Endodermal cell (in vitro differentiated cells): ENCODE results near the gene FUBP3. TPM values are rescaled to one million over a fixed set of nuclear protein-coding genes. Genes with fewer than 3 reads are reported as not detected.

Experiments
- DNase-seq: peaks from one replicate; pipeline ENCODE4 v3.0.0-alpha.2; 2017
- H3K27ac ChIP-seq: 2 replicates; pipeline ENCODE4 v1.5.1; 2013; ENCODE audit warnings: mild to moderate bottlenecking, low read depth, low read length, moderate library complexity
- H3K27me3 ChIP-seq: 2 replicates; pipeline ENCODE4 v1.6.1; 2013; ENCODE audit warnings: mild to moderate bottlenecking, low read length, moderate library complexity; ENCODE audit not compliant: insufficient read depth, control insufficient read depth, poor library complexity, severe bottlenecking
- H3K36me3 ChIP-seq: 2 replicates; pipeline ENCODE4 v1.7.0; 2013; ENCODE audit warnings: mild to moderate bottlenecking, low read length, moderate library complexity; ENCODE audit not compliant: control insufficient read depth, insufficient read depth
- H3K4me1 ChIP-seq: one replicate; pipeline ENCODE4 v1.7.0; 2013; ENCODE audit warnings: low read length; ENCODE audit not compliant: control insufficient read depth, insufficient read depth
- H3K4me3 ChIP-seq: 2 replicates; pipeline ENCODE4 v1.5.1; 2013; ENCODE audit warnings: mild to moderate bottlenecking, low read length, moderate library complexity
- H3K9ac ChIP-seq: 2 replicates; pipeline ENCODE4 v1.6.1; 2013; ENCODE audit warnings: mild to moderate bottlenecking, low read length, moderate library complexity; ENCODE audit not compliant: poor library complexity, severe bottlenecking; ENCODE audit errors: extremely low read depth
- H3K9me3 ChIP-seq: 2 replicates; pipeline ENCODE4 v1.6.1; 2013; ENCODE audit warnings: mild to moderate bottlenecking, low read length, moderate library complexity; ENCODE audit not compliant: control insufficient read depth
- H3K27ac Mint-ChIP-seq: 2 replicates; pipeline ENCODE4 v1.8.0; 2020; ENCODE audit warnings: mixed read lengths
- H3K27me3 Mint-ChIP-seq: 2 replicates; pipeline ENCODE4 v1.8.0; 2021; ENCODE audit warnings: mild to moderate bottlenecking, mixed read lengths; ENCODE audit not compliant: insufficient read depth
- H3K36me3 Mint-ChIP-seq: 2 replicates; pipeline ENCODE4 v1.8.0; 2020; ENCODE audit warnings: low read depth, mixed read lengths
- H3K4me1 Mint-ChIP-seq: 2 replicates; pipeline ENCODE4 v1.8.0; 2020; ENCODE audit warnings: mixed read lengths
- H3K4me3 Mint-ChIP-seq: 2 replicates; pipeline ENCODE4 v1.8.0; 2020; ENCODE audit warnings: mild to moderate bottlenecking, moderate library complexity, mixed read lengths
- H3K9me3 Mint-ChIP-seq: 2 replicates; pipeline ENCODE4 v1.8.0; 2020; ENCODE audit warnings: mild to moderate bottlenecking, mixed read lengths
- whole genome bisulfite sequencing, 2 experiments: methylation state at CpG; one replicate each; pipeline versions ENCODE4 v1.1.5 to v1.1.7; 2013; ENCODE audit warnings: missing lambda C conversion rate in 2 of 2, mixed read lengths in 1 of 2; ENCODE audit not compliant: insufficient coverage in 1 of 2, insufficient read length in 1 of 2; 5-methylcytosine and 5-hydroxymethylcytosine counted together
- total RNA-seq, 2 donors: library from RNA; stranded (reverse); fragmentation: NEBNext Ultra II Directional in 1 of 2; extraction: Animal tissue kit (Norgen Biotek cat#: 25700) in 1 of 2; gene quantifications; 2 replicates in 1 of 2; 3 replicates in 1 of 2; pipeline ENCODE4 v1.2.1, GENCODE V29; 2021
- TF ChIP-seq, protein P1 (sequence below): fragments of 200-600 bp; sonication (generic); conservative IDR thresholded peaks from 2 replicates; pipeline ENCODE4 v1.5.0; 2021; ENCODE audit warnings: antibody characterized with exemption, mild to moderate bottlenecking

The FUBP3 gene
- total RNA-seq, 2 donors from 2014 or later: 74.3 to 76.3 TPM

GRCh38 chr9:130548103-130548502 lies 31.3 kb upstream of the FUBP3 start:
- Histone ChIP-seq H3K27me3 (no peaks in the 10 kb centered on the region), H3K9ac (no peak overlapping the region), H3K4me1 (no peaks in the 10 kb centered on the region), H3K9me3 (peaks cover 13% of the 10 kb centered on the region), H3K36me3 (no peaks in the 10 kb centered on the region), H3K27ac (no peak overlapping the region), H3K4me3 (no peak overlapping the region)
- 92 to 96% methylated on average over 3 to 6 of the region's 6 CpGs for WGBS, 2 experiments
- Mint-ChIP-seq H3K4me3 (no peak overlapping the region), H3K9me3 (peaks cover 20% of the 10 kb centered on the region), H3K36me3 (no peaks in the 10 kb centered on the region), H3K4me1 (no peaks in the 10 kb centered on the region), H3K27me3 (peaks cover 3% of the 10 kb centered on the region), H3K27ac (no peak overlapping the region)
- DNase-seq: no peak
- TF ChIP-seq, protein P1, sequence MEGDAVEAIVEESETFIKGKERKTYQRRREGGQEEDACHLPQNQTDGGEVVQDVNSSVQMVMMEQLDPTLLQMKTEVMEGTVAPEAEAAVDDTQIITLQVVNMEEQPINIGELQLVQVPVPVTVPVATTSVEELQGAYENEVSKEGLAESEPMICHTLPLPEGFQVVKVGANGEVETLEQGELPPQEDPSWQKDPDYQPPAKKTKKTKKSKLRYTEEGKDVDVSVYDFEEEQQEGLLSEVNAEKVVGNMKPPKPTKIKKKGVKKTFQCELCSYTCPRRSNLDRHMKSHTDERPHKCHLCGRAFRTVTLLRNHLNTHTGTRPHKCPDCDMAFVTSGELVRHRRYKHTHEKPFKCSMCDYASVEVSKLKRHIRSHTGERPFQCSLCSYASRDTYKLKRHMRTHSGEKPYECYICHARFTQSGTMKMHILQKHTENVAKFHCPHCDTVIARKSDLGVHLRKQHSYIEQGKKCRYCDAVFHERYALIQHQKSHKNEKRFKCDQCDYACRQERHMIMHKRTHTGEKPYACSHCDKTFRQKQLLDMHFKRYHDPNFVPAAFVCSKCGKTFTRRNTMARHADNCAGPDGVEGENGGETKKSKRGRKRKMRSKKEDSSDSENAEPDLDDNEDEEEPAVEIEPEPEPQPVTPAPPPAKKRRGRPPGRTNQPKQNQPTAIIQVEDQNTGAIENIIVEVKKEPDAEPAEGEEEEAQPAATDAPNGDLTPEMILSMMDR: no peak

DNA sequence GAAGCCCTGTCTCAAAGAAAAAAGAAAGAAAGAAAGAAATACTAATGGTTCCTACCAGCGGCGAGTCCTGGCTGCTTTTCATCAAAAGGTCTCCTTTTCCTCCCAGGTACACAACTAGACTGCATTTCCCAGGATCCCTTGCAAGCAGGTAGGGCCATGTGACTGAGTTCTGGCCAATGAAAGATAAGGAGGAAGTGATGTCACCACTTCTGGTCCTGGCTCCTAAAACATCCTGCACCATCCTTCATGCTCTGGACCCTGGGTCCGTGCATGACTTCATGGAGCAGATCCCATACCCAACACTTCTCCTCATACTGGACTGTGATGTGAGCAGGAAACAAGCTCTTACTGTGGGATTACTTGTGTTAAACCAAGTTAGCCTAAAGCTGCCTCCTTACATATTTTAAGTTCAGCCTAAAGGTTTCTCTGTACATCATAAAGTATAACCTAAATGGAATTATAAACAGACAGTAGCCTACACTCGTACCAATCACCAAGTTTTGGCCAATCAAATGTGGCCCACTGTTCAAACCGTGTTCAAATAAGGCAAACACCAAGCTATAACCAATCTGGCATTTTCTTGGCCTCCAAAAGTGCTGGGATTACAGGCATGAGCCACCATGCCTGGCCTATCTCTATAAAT lies 30.2 kb upstream of the FUBP3 start:
- Histone ChIP-seq H3K9me3 (peaks cover 13% of the 10 kb centered on the region), H3K9ac (no peak overlapping the region), H3K4me3 (no peak overlapping the region), H3K4me1 (no peaks in the 10 kb centered on the region), H3K36me3 (no peaks in the 10 kb centered on the region), H3K27ac (no peak overlapping the region), H3K27me3 (no peaks in the 10 kb centered on the region)
- TF ChIP-seq, protein P1: no peak
- Mint-ChIP-seq H3K27ac (no peak overlapping the region), H3K4me3 (no peak overlapping the region), H3K4me1 (no peaks in the 10 kb centered on the region), H3K27me3 (peaks cover 3% of the 10 kb centered on the region), H3K36me3 (no peaks in the 10 kb centered on the region), H3K9me3 (peaks cover 20% of the 10 kb centered on the region)
- 92 to 94% methylated on average over 4 to 5 of the region's 5 CpGs for WGBS, 2 experiments
- no peak for DNase-seq

DNA sequence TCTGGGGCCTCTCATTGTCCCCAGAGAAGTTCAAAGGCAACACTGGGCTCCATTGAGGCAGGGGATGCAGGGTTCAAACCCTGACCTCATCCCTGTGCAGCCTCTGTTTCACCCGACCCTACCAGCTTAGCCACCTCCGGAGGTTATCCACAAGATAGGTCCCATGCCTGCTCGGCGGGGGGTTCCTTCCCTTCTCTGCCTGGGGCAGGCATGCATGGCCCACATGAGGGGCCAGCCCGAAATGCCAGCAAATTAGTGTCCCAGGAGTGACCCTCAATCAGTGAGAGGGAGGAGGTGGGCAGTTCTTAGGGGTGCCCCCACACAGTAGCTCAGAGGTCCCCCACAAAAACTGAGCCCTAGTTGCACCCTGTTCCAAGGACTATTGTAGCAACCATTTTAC lies 24.8 kb upstream of the FUBP3 start:
- Mint-ChIP-seq H3K4me1 (peaks cover 1% of the 10 kb centered on the region), H3K36me3 (no peaks in the 10 kb centered on the region), H3K9me3 (peaks cover 7% of the 10 kb centered on the region), H3K27me3 (peaks cover 2% of the 10 kb centered on the region), H3K4me3 (no peak overlapping the region), H3K27ac (no peak overlapping the region)
- H3K4me3 ChIP-seq: no peak overlapping the region
- no peaks in the 10 kb centered on the region for H3K36me3 ChIP-seq
- no peak overlapping the region for H3K27ac ChIP-seq
- 95 to 100% methylated on average over 1 to 5 of the region's 5 CpGs for WGBS, 2 experiments
- no peak overlapping the region for H3K9ac ChIP-seq
- peaks cover 2% of the 10 kb centered on the region for H3K9me3 ChIP-seq
- TF ChIP-seq, protein P1: no peak
- no peak for DNase-seq
- no peaks in the 10 kb centered on the region for H3K4me1 ChIP-seq
- no peaks in the 10 kb centered on the region for H3K27me3 ChIP-seq
